NCI-H1417 treated with DMSO at 0.1 percent for 48 hours (cell line): ENCODE data around the gene GINS1.

Source experiments
- DNase-seq: peaks from one replicate; lab custom pipeline; 2025; lab: John Stamatoyannopoulos, UW

The GINS1 gene

DNA sequence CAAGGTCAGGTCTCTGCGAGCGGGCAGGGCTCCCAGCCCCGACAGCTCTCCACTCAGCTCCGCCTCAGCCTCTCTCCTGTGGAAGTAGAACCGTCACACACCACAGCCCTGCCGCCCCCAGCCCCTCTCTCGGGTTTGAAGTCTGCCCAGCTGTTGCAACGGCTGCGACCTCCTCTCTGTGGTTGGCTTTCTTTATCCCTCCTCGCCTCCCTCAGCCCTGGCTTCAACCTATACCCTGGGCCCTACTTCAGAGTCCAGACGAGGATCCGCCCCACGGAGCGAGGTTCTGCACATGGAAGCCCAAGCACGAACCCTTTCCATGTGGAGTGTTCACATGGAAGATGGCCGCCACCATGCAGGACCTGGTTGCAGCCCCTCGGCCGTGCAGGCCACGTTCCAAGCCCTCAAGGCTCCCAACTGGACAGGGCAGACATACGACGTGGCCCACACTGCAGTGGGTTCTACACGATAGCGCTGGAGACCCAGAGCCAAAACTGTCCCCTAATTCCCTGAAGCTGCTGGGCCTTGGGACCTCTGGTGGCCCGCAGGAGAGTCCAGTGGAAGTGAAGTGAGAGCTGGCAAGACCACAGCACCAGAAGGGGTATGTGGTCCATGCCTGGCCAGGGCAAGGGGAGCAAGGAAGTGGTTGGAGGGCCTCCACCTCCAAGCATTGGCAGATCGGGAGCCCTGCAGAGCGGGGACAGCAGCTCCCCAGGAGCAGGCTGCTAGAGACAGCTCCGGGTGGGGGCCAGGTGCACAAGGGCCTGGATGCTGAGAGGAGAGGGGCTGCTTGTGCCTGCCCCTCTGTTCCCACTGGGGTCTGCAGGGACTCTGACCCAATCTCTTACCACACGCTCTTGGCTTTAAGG lies 69.8 kb downstream of the GINS1 start:
- DNase-seq: no peak

DNA sequence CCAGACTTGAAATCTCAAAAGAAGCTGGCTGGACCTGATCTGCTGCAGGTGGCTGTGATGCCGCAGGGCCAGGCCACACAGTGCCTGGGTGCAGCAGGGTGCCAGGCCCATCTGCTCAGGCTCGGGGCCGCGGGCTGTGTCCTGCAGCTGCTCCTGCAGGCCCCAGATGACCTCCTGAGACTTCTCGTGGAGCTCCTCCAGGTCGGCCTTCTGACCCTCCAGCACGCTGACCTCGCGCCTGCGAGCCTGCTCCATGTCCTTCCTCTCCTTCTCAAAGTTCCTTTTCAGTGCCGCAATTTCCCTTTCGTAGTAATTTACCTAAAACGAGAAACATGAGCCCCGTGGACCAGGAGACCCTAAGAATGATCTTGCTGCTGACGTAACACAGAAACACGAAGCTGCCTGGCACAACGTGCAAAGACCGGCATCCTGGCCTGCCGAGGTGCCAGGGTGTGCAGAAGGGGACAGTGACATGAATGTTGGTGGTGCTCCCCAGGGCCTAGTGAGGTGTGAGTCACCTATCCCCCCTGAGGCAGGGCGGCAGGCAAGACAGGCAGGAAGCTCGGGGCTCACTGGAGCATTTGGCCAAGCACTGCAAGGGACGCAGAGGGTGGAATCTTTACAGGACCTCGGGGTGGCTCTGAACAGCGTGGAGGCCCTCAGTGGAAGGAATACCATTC lies 71.6 kb downstream of the GINS1 start:
- no peak for DNase-seq

DNA sequence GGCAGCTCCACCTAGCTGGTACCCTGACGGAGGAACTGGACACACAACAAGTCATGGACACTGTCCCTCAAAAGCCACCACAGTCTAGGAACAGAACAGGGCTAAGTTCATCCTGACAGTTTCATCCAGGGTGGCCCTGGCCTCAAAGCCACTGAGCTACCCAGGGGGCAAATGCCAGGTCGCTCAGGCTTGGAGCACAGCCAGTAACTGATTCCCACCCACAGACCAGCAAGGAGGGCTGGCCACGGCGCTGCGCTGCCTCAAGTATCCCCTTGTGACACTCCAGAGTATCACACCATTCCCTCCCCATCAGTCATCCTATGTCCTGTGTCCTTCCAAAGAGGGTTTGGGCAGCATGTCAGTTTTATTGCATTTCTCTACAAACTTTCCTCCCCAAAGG lies 72.2 kb downstream of the GINS1 start:
- DNase-seq: no peak

DNA sequence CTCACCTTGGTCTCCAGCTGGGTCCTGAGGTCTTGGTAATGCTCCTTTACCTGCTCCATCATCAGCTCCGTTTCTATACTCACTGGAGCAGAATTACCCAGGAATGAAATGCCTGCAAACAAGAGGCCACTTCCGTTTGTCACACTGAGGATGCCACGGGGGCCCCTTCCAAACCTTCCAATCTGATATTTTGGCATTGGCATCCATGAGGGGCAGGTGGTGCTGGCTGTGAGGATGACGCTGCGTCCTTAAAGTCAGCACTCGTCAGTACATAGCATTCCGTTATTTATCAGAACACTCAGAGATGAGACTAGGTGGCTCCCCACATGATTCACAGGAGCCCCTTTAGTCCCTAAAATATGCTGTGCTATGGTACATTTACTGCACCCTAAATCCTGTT lies 72.7 kb downstream of the GINS1 start:
- no peak for DNase-seq

DNA sequence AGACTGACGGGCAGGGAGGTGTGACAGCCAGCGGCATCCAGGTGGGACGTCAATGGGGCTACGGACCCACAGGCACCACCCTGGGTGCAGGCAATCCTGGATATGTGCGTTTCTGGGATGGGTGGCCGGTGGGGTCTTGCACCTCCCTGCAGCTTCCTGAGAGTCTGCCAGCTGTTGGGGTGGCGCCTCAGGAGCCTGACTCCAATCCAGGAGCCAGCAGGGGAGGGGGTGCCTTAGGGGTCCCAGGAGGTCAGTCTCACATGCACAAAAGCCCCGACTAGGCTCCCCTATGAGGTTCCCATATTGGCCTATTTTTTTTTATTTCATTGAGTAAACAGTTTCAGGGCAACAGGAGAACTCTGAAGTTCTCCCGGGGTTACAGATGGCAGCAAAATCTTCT lies 73.3 kb downstream of the GINS1 start:
- DNase-seq: no peak

DNA sequence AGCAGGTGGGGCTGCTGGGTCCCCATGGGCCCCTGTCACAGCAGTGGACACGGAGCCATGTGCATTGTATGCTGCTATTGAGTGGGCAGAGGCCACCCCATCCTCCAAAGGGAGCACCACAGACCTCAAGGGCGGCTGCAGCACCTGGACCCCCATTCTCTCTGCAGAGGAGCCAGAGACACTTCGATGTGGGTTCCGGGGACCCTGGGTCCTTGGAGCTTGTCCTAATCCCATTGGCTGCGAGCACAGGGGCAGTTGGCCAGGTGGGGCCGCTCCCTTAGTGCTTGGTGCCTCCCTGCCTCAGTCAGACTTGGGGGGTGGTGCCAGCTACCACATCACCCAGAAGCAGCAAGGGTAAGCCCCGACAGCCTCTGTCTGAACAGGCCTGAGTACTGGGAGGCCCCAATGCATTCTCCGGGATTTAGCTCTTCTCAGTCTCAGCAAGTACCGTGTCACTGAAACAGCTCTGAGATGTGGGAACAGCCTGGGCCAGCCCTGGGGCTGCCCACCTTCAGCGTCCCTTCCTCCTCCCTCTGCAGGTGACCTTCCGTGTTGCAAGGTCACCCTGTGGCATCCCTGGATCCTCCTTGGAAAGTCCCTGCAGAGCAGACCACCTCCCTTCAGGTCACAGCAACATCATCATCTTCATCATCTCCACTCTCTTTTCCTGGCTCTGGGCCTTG lies 73.9 kb downstream of the GINS1 start:
- no peak for DNase-seq

DNA sequence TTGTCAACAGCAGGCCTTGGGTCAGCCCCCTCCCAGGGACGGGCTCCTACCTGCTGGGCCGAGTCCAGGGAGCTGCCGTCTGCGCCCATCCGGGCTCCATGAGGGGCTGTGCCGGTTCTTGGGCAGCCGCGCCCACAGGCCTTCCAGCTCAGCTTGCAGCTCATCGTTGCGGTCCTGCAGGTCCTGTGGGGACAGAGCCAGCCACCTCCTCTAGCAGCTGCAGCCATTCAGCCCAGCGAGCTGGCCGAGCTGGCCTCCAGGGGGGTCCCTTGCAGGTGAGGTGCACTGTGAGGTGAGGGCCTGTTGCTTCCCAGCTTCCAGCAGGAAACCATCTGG lies 74.4 kb downstream of the GINS1 start:
- DNase-seq: no peak

DNA sequence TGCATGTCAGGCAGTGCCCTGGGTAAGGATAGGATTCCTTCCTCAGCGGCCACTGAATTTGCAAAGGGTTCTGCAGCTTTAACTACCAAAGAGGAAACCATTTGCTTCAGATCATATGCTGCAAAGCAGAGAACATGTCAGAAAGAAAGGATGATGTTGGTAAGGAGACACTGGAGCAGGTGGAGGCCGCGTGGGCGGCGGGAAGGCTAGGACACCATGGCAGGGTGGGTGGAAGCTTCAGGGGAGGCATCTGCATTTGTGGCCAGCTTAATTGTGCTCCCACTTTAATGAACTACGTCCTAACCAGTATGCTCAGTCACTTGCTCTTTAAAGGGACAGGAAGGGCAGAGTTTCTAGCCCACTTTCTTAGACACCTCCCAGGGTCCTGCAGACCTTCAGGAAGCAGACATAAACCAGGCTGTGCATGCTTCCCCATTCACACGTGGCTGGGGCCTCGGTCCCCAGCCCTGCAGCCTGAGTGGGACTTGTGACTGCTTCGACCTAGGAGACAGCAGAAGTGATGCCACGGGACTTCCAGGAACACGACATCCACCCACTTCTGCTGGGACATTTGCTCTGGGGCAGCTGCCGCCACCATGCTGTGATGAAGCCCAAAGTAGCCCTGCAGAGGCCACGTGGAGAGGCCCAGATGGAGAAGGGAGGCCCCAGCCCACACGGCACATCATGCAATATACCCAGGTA lies 76.1 kb downstream of the GINS1 start:
- no peak for DNase-seq

DNA sequence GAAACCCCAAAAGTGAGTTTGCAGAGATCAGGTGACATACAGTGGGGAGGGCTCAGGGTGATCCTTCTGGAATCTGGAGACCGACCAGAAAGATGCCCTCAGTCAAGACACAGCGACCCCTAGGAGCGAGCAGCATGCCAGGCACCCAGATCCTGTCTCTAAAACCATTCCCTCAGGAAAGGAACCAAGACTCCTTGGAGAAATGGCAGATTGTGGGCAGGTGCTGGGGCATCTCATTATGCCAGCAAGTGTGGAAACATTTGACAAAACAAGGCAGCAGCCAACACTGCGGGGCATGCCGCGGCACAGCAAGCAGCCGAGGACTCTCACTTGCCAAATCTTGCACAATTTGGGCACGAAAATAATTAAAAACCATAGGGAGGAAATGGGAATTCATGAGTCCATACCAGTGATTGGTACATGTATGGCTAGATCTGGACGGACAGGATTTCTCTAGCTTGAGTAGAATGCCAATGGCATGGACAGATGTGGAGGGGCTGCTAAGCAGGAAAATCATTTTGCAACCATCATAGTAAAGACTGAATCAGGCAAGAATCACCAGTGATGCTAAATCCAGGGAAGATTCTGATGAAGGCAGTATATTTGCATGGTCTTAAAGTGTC lies 76.9 kb downstream of the GINS1 start:
- DNase-seq: no peak

DNA sequence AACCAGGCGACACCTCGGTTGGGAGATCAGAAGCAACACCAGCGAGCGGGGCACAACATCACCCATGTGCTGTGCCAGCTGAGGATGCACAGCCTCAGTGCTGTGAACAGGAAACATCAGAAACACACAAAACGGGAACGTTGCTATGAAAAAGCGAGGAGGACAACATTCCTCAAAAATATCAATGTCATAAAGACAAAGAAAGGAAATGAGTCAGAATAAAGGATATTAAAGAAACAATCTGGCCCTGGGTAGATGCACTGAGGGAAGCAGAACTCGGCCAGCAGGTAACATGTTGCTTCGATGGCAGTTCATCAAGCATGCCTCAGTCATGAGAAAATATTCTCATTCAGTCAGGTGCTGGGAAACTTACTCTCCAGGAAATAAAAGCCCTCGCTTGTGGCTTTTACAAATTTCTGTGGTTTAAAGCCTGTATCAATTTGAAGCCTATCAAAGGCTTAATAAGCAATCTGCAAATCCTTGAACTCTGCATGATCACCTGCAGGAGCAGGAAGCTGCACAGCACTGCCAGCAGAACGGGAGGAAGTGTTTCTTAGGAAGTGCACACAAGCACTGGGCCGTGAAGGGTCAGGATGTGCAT lies 77.5 kb downstream of the GINS1 start:
- DNase-seq: no peak

DNA sequence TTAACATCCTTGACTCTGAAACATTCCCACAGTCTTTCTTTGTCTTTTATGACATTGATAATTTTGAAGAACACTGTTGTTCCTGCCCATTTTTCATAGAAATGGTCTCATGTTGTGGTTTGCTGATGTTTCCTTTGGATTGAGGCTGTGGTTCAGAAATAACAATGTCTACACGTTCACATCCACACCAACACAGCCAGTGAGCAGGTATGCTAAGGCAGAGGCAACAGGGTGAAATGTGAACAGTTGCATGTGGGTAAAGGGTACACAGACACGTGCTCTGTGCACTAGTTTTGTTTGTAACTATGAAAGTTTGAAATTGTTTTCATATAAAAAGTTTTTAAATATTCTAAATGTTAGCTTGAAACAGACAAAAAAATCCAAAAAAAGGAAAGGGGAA lies 78.4 kb downstream of the GINS1 start:
- no peak for DNase-seq

DNA sequence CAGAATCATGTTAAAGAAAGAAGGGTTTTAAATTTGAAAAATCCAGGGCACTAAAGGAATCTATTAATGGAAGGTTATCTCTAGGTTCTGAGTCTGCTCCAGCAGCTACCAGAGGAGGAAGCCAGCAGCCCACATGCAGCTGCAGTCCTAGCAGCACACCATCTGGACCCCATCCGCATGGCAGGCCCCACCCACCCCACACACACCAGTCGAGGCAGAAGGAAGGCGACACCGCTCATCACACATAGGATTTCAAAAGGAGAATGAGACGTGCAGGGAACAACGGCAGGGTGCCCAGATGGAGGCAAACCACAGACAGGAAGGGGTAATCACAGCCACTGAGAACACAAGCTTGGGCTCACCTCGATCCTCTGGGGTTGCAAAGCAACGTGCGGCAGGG lies 78.9 kb downstream of the GINS1 start:
- no peak for DNase-seq

DNA sequence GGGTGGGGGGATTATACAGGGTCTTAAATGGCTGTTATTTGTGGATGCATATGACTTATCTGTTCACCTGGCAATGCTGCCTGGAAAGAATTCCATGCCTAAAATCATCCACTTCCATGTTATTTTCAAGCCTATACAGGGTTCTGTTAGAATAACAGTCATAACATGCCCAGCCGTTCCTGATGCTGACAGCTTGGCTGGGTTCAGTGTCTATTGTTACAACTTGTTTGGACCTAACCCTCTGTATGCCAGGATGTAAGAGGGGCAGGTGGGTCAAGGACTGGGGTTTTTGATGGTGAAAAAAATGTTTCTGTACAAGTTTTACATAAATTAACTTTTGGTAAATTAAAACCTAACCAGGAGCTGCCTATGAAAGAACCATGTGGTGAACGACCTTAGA lies 79.8 kb downstream of the GINS1 start:
- DNase-seq: no peak

DNA sequence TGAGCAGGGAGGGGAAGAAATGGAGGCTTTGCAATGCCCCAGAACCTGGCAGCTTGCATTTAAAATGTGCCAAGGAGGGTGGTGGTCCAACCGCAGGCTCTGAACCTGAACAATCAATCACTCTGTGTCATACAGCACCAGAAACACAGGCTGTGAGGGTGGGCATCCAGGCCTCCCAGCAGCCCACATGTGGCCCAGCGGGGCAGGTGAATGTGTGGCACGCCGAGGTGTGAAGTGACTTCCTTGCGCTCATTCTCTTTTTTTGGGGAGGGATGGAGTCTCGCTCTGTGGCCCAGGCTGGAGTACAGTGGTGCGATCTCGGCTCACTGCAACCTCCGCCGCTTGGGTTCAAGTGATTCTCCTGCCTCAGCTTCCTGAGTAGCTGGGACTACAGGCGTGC lies 80.5 kb downstream of the GINS1 start:
- no peak for DNase-seq

DNA sequence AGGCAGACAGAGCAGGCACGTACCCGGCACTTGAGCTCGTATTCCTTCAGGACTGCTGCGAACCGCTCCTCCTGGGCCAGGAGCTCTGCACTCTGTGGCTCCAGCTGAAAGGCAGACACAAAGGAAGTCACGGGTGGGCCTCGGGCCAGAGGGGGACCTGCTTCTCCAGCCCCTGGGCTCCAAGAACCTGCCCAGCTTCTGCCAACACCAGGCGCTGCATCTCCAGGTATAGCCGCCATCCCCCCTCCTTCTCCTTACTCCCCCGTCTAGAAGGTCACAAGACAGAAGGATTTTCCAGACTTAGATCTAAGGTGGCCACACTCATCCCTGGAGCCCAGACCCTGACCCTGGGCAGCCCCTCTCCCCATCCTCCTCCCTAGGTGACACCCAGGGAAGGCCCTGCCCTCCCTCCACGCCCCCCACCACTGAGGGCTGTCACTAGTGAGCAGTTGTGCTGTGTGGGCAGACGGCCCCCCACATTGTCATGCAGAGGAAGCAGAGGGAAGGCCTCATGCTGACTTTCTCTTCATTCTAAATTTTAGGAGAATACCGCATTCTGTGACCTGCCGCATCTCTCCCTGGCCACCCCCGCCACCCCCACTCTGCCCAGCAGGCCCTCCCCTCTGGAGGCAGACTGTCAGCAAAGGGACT lies 81.9 kb downstream of the GINS1 start:
- no peak for DNase-seq

DNA sequence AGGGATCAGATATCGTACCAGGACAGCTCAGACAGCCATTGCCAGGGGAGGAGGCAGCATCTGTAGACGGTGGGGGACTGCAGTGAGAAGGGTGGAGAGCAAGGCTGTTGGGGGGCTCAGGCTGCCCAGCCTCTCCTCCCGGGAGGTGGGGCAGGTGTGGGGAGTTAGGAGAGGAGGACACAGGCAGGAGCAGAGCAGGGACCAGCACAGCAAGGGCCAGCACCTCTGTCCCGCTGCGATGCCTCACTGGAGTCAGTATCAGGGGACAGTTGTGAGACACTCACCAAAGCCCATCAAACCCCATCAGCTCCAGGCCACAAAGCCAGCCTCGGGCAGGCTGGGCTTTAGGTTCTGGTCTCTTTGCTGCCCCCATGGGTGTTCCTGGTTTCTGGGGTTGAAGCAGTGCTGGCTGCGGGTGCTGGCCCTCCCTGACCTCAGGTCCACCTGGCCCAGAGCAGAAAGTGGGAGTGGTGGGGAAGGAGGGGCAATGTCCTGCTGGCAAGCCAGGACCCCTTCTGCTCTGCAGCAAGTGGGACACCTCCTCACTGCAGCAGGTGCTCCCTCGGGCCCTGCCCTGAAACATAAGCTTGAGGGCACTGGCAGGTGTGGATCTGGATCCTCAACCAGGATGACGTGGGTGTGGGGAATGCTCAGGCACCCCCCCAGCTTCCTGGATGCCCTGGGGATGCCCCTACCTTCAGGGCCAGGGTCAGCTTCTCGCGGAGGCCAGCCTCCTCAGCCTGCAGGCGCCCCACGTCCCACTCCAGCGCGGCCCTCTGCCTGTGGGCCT lies 83.4 kb downstream of the GINS1 start:
- DNase-seq: no peak

DNA sequence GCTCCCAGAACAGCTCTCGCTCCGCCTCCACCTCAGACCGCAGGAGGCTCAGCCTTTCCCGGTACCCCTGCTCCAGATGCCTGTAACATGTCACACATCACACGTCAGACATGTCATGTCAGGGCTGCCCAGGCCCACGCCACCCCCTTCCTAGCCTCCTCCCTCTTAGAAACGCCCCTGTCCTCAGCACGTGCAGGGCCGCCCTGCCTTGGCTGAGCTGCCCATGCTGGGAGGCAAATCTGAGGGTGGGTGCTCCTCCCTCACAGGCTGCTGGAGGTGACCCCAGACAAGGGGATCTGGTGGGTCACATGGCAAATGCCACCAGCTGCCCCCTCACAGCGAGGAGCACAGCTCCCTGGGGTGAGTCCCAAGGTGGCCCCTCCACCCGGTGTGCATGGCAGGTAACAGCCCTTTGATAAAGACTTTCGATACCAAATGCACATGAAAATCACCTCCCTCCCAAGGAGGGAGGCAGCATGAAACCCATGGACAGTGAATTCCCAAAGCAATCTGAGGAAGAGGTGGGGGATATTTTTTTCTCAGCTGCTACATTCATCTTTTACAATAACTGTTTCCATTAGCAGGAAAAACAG lies 84.1 kb downstream of the GINS1 start:
- DNase-seq: no peak

DNA sequence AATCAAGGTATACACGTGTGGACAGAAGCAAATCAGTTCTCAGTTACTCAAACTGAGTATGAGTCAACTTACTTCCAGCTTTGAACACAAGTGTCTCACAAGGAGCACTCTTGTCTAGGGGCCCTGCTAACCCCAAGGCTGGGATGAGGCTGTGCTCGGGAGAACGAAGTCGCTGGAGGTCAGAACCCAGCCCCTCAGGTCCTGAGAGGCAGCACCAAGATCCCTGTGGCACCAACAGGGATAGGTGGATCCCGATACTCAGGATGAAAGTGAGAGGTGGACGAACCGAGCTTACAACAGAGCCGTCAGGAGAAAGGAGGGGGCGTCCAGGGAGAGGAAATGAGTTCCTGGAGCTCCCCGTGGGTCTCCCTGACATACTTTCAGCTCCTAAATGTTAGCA lies 85.7 kb downstream of the GINS1 start:
- DNase-seq: no peak

DNA sequence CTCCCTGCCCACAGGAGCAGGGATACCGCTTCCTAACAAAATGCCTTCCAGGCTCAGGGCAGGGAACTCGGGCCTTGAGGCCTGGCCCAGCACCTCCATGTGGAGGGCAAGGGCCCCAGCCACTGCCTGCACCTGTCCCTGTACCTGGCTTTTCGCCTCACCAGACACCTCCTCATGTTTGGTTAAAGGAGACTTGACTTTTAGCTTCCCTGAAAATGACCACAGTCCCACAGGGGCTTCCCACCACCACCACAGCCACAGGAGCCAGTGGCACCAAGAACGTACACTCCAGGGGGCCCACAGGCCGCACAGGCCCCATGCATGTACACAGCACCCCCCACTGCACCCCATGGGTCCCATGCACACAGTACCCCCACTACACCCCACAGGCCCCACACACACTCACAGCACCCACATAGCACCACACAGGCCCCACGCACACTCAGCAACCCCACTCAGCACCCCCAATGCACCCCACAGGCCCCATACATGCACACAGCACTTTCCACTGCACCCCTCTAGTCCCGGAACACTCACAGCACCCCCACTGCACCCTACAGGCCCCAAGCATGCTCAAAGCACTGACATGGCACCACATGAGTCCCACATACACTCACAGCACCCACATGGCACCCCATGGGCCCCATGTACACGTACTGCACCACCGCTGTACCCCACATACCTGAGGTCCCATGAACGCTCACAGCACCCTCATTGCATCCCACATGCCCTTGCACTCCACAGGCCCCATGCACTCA lies 86.5 kb downstream of the GINS1 start:
- no peak for DNase-seq
